Nephron (organoid): Measurements from ENCODE around the gene RGS7BP.

Experiments
- H3K27ac Mint-ChIP-seq, 3 experiments: 2 replicates each; pipeline ENCODE4 v1.8.0; 2020; ENCODE audit warnings: mixed read lengths in 3 of 3, mild to moderate bottlenecking in 2 of 3, moderate library complexity in 1 of 3
- H3K27me3 Mint-ChIP-seq: 2 replicates; pipeline ENCODE4 v1.8.0; 2021; ENCODE audit warnings: low read depth, mild to moderate bottlenecking, moderate library complexity, mixed read lengths
- H3K36me3 Mint-ChIP-seq: 2 replicates; pipeline ENCODE4 v1.8.0; 2020; ENCODE audit warnings: low read depth, mixed read lengths
- H3K4me1 Mint-ChIP-seq: 2 replicates; pipeline ENCODE4 v1.8.0; 2020; ENCODE audit warnings: mixed read lengths
- H3K4me3 Mint-ChIP-seq, 3 experiments: 2 replicates each; pipeline ENCODE4 v1.8.0; 2020; ENCODE audit warnings: mild to moderate bottlenecking in 3 of 3, mixed read lengths in 3 of 3, moderate library complexity in 2 of 3
- H3K9me3 Mint-ChIP-seq: 2 replicates; pipeline ENCODE4 v1.8.0; 2020; ENCODE audit warnings: mixed read lengths
- CTCF ChIP-seq, 3 experiments: fragments of 200-600 bp; sonication (generic); IDR thresholded peaks; one replicate each; pipeline ENCODE4 v1.5.0; 2021; ENCODE audit warnings: antibody characterized with exemption in 3 of 3; ENCODE audit not compliant: unreplicated experiment in 3 of 3

Gene RGS7BP

GRCh38 chr5:64637144-64637543 lies 131.3 kb downstream of the RGS7BP start:
- TF ChIP-seq CTCF (IDR thresholded peaks at IDR 0.05; ENCODE audit: unreplicated experiment in 3 of 3) = no peak
- Mint-ChIP-seq H3K27me3 (peaks cover 8% of the 10 kb centered on the region), H3K36me3 (no peaks in the 10 kb centered on the region), H3K9me3 (no peaks in the 10 kb centered on the region), H3K4me1 (no peaks in the 10 kb centered on the region), H3K4me3 (no peak overlapping the region), H3K27ac (no peak overlapping the region)

GRCh38 chr5:64637837-64638443 lies 132.1 kb downstream of the RGS7BP start:
- peaks cover 8% of the 10 kb centered on the region for H3K27me3 Mint-ChIP-seq
- no peaks in the 10 kb centered on the region for H3K4me1 Mint-ChIP-seq
- no peaks in the 10 kb centered on the region for H3K36me3 Mint-ChIP-seq
- H3K9me3 Mint-ChIP-seq = no peaks in the 10 kb centered on the region
- no peak for TF ChIP-seq CTCF (IDR thresholded peaks at IDR 0.05; ENCODE audit: unreplicated experiment in 3 of 3)
- H3K27ac Mint-ChIP-seq = no peak overlapping the region
- H3K4me3 Mint-ChIP-seq = no peak overlapping the region

GRCh38 chr5:64644831-64645230 lies 139.0 kb downstream of the RGS7BP start:
- H3K36me3 Mint-ChIP-seq = no peaks in the 10 kb centered on the region
- no peaks in the 10 kb centered on the region for H3K9me3 Mint-ChIP-seq
- H3K27me3 Mint-ChIP-seq = peaks cover 3% of the 10 kb centered on the region
- H3K27ac Mint-ChIP-seq = no peak overlapping the region
- H3K4me1 Mint-ChIP-seq = no peaks in the 10 kb centered on the region
- H3K4me3 Mint-ChIP-seq = no peak overlapping the region
- no peak for TF ChIP-seq CTCF (IDR thresholded peaks at IDR 0.05; ENCODE audit: unreplicated experiment in 3 of 3)

GRCh38 chr5:64646169-64646568 lies 140.4 kb downstream of the RGS7BP start:
- Mint-ChIP-seq H3K9me3 (no peaks in the 10 kb centered on the region), H3K4me3 (no peak overlapping the region), H3K27ac (no peak overlapping the region), H3K27me3 (peaks cover 3% of the 10 kb centered on the region), H3K36me3 (no peaks in the 10 kb centered on the region), H3K4me1 (no peaks in the 10 kb centered on the region)
- TF ChIP-seq CTCF (IDR thresholded peaks at IDR 0.05; ENCODE audit: unreplicated experiment in 3 of 3) = no peak

GRCh38 chr5:64649512-64649911 lies 143.7 kb downstream of the RGS7BP start:
- TF ChIP-seq CTCF (IDR thresholded peaks at IDR 0.05; ENCODE audit: unreplicated experiment in 3 of 3) = no peak
- Mint-ChIP-seq H3K27me3 (no peaks in the 10 kb centered on the region), H3K36me3 (no peaks in the 10 kb centered on the region), H3K27ac (no peak overlapping the region), H3K4me1 (no peaks in the 10 kb centered on the region), H3K9me3 (no peaks in the 10 kb centered on the region), H3K4me3 (no peak overlapping the region)
